Right kidney (tissue), 9 donors: ENCODE data around the gene ST3GAL3.
A peak's percentile ranks its signal among the peaks of the same experiment; 100 is the strongest.

Source experiments
- DNase-seq: peaks from one replicate; pipeline ENCODE4 v3.0.0-alpha.2; 2016
- long read RNA-seq, 8 donors: transcript quantifications; one replicate each; lab custom pipeline, GENCODE V29; 2026

Gene ST3GAL3, protein sequence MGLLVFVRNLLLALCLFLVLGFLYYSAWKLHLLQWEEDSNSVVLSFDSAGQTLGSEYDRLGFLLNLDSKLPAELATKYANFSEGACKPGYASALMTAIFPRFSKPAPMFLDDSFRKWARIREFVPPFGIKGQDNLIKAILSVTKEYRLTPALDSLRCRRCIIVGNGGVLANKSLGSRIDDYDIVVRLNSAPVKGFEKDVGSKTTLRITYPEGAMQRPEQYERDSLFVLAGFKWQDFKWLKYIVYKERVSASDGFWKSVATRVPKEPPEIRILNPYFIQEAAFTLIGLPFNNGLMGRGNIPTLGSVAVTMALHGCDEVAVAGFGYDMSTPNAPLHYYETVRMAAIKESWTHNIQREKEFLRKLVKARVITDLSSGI
- long read RNA-seq, donor 1, partial matches to known transcripts = 0 of 3 reads
- long read RNA-seq, donor 1, other reads (novel, unspliced or antisense) = 0 of 3 reads
- long read RNA-seq, donor 2, transcript ST3GAL3-205 (12 exons, 2,299 nt) = major isoform, 5 of 8 reads
- long read RNA-seq, donor 2, partial matches to known transcripts = 0 of 8 reads
- long read RNA-seq, donor 2, other reads (novel, unspliced or antisense) = 0 of 8 reads
- long read RNA-seq, donor 3, partial matches to known transcripts = 0 of 3 reads
- long read RNA-seq, donor 3, other reads (novel, unspliced or antisense) = 0 of 3 reads
- long read RNA-seq, donor 4, transcript ST3GAL3-205 (12 exons, 2,299 nt) = major isoform, 5 of 7 reads
- long read RNA-seq, donor 4, partial matches to known transcripts = 0 of 7 reads
- long read RNA-seq, donor 4, other reads (novel, unspliced or antisense) = 0 of 7 reads
- long read RNA-seq, donor 5, partial matches to known transcripts = 0 of 5 reads
- long read RNA-seq, donor 5, other reads (novel, unspliced or antisense) = 0 of 5 reads
- long read RNA-seq, donor 6, partial matches to known transcripts = 7 of 14 reads
- long read RNA-seq, donor 6, other reads (novel, unspliced or antisense) = 0 of 14 reads
- long read RNA-seq, donor 7, transcript ST3GAL3-205 (12 exons, 2,299 nt) = major isoform, 8 of 11 reads
- long read RNA-seq, donor 7, partial matches to known transcripts = 0 of 11 reads
- long read RNA-seq, donor 7, other reads (novel, unspliced or antisense) = 0 of 11 reads
- long read RNA-seq, donor 8, transcript ST3GAL3-205 (12 exons, 2,299 nt) = major isoform, 7 of 9 reads
- long read RNA-seq, donor 8, partial matches to known transcripts = 0 of 9 reads
- long read RNA-seq, donor 8, other reads (novel, unspliced or antisense) = 0 of 9 reads

DNA sequence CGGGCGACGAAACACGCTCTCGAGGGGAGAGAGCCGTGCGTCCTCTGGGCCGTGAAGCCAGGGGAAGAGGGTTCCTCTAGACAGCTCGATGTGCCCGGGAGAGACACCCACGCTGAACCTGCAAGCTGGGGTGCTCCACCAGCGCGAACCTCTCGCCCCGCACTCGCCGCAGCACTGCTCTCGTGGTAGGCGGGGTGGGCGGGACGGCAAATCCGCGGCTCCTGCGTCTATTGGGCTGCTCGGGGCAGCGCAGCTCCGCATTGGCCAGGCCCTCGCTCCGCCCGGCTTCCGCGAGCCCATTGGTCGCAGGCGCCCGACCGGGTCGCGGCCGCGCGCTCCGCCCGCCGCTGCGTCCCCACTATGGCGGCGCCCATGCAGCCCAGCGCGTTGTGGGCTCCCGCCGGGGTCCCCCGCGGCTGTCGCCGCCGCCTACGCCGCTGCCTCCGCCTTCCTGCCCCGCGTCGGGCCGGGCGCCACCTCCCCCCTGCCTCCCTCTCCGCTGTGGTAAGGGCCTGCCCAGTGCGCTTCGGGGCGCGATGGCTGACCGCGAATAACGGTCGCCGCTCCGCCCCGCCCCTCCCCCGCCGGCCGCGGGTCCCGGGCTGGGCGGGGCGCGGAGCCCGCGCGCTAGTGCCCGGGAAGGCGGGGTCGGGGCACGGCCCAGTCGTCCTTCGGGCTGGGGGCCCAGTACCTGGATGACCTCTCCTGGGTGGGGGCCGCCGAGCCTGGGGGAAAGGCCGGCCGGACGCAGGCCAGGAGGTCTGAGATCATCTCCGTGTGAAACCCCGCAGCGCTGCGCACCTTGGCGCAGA is at the start of gene ST3GAL3:
Gene ST3GAL3, plus strand, starts transcription at position 347 of the 812 bp plus-strand sequence. CDS start 28,727 bp downstream, outside the sequence.
- peak; percentile 90 for DNase-seq

DNA sequence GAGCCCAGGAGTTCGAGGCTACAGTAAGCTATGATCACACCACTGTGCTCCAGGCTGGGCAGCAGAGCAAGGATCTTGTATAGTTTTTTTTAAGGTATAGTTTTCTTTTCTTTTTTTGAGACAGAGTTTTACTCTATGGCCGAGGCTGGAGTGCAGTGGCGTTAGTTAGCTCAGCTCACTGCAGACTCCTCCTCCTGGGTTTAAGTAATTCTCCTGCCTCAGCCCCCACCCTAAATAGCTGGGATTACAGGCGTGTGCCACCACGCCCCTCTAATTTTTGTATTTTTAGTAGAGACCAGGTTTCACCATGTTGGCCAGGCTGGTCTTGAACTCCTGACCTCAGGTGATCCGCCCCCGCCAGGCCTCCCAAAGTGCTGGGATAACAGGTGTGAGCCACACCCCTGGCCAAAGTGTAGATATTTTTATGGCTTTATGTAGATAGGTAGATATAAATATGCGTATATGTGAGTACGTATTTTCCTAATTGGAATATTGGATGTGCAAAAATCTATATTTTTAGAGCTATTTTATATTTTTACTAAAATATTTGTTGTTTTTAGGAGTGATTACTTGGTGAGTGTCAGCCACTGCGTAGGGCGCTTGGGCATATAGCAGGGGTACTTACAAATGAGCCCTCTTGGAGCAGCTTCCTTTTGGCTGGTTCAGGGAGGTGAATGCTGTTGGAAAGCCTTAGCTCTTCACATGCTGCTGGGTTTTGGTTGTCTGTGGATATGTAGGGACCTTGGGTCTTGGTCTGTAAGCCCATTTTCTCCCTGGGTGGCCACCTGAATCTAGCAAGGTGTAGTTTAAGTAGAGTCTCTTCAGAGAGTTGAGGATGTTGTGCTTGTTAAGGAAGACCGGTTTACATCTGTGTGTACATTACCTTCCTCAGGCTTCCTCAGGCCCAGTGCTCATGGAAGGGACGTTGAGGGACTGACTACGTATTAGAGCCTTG is 47.8 kb upstream of the ST3GAL3 start:
- no peak for DNase-seq

DNA sequence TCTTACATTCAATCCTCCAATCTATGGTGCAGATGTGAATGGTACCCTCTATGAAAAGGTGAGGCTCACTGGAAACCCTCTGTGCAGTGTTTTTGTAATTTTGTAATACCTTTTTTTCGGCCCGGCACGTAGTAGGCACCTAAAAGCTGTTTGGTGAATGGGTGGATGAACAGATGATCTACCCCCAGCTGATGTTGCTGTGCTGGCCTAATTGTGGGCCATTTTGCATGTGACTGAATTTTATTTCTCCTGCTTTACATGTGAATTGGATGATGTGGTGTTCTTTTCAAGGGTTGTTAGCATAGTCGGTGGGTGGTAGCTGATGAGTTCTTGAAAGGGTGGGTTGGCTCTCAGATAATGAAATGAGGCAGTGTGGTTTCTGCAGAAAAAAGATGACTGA is 47.0 kb upstream of the ST3GAL3 start:
- DNase-seq = no peak

DNA sequence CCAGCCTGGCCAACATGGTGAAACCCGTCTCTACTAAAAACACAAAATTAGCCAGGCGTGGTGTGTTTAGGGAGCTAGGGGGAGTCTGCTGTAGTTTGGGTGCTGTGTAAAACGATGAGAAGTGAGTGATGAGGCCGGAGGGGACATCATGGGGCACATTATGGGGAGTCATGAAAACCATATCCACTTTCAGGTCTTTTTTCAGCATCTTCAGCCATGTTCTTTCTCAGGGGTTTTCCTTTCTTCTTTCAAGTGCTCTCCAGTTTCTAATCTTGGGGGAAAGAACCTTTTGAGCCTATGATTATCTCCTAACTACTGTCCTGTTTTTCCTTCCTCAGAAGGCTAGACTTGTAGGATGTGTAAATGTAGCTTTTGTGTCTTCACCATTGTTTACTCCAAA is 43.0 kb upstream of the ST3GAL3 start:
- no peak for DNase-seq

DNA sequence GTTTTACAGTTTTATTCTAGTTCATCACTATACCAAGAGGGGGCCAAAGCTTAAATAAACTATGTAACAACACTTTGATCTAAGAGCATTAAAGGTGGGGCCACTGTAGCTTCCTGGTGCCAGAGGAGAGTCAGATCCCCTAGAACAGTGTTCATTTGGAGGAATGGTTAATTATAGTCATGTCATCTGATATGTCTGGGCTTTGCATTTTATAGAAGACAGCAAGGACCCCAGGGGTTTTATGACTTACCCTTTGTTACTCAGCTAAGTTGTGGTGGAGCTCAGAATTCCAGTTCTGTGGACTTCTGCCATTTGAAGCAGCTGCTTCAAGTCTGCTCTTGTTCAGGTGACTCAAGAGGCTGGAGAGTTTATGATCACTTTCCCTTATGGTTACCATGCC is 40.7 kb upstream of the ST3GAL3 start:
- no peak for DNase-seq

DNA sequence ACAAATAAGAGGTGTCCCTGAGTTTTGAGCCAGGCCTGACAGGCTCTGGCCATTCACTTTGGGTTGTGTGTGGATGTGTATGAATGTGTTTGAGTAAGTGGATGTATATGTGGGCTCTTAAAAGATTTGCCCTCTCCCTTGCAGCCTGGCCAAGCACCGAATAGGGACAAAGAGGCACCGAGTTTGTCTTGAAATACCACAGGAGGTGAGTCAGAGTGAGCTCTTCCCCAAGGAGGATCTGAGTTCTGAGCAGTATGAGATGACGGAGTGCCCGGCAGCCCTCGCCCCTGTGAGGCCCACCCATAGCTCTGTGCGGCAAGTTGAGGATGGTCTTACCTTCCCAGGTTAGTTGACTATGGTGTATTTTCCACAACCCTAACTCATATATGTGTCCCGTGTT is 38.4 kb upstream of the ST3GAL3 start:
- no peak for DNase-seq

DNA sequence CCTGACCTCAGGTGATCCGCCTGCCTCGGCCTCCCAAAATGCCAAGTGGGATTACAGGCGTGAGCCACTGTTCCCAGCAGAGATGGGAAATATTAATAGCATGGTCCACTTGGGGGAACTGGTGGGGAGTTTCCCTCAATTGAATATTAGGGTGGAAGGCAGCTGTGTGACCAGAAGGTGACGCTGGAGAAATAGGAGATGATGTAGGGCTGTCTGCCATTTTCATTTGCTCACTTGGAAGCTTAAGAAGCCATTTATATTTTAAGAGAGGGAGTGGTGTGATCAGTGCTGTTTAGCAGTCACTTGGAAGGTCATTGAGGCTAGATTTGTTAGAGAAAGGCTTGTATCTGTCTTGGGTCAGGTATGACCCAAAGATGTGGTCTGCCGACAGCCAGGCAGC is 37.5 kb upstream of the ST3GAL3 start:
- DNase-seq = no peak

DNA sequence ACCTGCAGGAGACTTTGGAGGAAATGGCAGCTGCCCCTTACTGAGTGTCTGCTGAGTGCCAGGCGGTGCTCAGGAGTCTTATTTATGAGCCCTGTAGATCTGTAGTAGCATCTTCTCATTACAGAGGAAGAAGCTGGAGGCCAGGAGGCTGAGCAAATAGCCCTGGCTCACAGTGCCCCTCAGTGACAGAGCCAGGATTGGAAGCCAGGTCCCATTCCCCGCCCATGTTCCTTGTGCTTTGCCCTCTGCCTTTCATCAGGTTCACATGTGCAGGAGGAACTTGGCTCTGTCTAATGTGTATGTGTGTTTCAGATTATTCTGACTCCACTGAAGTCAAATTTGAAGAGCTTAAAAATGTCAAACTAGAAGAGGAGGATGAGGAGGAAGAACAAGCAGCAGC is 36.1 kb upstream of the ST3GAL3 start:
- DNase-seq = no peak

DNA sequence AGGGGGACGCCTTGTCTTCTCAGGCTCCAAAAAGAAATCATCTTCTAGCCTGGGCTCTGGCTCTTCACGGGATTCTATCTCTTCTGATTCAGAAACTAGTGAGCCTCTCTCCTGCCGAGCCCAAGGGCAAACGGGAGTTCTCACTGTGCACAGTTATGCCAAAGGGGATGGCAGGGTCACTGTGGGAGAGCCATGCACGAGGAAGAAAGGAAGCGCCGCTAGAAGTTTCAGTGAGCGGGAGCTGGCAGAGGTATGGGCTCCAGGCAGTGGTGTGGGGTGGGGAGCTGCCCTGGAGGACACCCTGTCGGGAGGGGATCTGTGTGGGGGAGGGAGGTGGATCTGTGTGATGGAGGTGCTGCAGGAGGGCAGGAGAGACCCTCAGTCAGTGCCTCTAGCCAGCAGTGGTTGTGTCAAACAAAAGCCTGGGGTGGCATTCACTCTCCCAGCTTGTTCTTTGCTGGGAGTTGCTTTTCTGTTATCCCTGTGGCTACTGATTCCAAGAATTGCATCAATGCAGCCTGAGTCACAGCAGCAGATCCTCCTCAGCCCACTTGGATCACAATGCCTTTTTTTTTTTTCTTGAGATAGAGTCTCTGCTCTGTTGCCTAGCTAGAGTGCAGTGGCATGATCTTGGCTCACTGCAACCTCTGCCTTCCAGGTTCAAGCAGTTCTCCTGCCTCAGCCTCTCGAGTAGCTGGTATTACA is 35.6 kb upstream of the ST3GAL3 start:
- DNase-seq = no peak

DNA sequence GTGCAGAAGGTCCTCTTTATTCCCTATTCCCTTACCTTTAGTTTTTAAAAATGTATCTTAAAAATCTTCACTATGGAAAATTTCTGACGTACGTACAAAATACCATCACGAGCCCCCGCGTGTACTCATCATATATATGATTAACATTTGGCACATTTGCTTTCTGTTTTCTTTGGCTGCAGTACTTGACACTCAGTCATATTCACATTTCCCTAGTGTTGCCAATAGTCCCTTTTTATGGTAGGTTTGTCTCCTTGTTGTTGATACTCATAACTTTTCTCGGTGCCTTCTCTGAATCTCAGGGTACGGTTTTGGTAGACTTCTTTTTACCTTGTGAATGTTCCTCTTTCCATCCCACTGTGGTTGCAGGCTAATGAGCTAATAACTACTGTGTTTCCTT is 34.1 kb upstream of the ST3GAL3 start:
- no peak for DNase-seq

DNA sequence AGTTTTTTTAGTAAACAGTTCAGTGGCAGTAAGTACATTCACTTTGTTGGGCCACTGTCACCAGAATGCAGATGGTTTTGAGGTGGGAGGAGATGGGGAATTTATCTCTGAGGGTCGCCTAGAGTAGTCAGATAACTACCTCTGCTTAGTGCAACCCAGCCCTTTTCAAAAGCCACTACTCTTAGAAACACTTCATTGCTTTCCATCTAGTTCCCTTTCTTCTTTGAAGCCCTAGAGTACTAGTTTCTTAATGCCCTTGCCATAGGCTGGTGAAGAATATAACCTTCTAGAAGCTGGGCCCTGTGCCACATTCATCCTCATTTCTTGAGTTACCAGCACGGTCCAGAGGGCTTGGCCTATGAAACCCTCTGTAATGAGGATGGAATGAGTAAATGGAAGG is 28.4 kb upstream of the ST3GAL3 start:
- no peak for DNase-seq

DNA sequence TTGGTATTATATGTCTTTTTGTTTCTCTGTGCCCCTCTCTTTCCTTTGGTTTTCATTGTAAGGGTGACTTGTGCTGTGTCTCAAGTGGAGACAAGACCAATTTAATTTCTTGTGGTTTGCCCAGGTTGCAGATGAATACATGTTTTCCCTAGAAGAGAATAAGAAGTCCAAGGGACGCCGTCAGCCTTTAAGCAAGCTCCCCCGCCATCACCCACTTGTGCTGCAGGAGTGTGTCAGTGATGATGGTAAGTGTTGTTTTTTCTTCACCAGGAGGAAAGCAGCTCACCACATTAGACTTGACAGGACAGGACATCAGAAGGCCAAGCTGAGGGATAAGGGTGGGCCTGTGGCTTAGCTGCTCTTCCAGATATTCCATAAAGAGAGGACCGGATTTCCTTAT is 23.8 kb upstream of the ST3GAL3 start:
- no peak for DNase-seq

DNA sequence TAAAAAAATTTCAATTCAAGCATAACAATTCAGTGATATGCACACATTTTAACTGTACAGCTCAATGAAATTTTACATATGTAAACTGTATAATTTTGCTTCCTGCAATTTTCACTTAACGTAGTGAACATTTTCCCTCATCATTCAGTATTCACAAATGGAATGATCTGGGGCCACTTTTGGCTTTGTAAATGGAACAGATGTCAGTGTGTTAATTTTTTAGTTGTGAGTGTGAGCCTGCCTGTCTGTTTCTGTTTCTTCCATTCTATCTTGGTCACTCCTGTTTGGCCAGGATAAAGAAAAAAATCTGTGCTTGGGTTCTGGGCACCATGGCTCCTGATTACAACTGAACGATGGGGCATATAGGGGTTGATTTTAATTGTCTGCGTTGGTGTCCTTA is 20.5 kb upstream of the ST3GAL3 start:
- no peak for DNase-seq

DNA sequence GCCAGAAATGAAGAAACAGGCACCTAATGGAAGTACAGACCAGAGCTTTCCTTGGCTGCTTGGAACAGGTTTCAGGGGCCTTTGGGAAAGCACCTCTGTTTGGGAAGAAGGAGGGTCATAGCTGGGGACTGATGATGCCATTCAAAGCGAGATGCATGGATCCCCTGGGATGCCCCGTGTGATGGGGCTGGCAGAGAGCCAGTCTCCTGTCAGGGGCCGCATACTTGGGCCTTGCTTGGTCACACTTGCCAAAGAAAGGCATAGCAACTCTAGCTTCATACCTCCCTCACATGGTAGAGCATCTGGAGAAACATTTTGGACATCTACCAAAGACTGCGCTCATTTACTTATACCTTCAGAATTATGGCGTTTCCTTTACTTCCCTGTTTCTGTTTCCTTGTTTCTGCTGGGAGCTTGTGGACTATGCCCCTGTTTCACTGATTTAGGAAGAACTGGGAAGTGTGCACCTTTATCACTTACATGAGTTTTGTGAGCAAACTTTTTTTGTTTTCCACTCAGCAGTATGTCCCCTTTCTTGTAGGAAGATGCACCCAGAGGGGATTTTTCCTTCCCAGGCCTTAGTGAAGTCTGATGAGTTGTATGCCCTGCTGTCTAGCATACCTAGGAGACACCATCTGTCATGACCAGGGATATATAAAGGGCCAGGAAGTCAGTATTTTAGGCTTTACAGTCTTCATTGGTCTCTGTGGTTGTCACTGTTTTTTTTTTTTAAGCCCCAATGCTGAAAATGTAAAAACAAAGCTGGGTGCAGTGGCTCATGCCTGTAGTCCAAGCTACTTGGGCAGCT is 19.8 kb upstream of the ST3GAL3 start:
- DNase-seq = no peak

DNA sequence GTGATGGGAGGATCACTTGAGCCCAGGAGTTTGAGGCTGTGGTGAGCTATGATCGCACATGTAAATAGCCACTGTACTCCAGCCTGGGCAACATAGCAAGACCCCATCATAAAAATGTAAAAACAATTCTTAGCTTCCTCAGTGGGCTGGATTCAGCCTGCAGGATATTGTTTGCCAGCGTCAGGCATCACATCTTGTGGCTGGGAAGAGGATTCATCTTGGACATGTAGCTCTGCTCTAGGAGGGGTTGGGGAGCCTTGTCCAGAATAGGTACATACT is 19.3 kb upstream of the ST3GAL3 start:
- DNase-seq = no peak

DNA sequence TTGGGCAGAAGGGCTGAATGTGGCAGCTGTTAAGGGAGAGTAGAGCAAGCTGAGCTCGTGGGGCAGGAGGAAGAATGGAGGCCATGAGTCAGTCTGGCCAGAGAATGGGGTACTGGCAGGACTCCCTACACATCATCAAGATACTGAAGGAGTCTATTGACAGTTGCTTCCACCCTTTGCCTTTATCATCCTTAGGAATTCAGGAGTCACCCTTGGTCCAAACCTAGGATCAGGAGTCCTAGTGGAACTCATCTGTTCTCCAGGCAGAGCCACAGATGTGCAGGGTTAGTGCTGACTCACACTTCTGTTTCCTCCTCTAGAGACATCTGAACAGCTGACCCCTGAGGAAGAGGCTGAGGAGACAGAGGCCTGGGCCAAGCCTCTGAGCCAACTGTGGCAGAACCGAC is 18.7 kb upstream of the ST3GAL3 start:
- no peak for DNase-seq

DNA sequence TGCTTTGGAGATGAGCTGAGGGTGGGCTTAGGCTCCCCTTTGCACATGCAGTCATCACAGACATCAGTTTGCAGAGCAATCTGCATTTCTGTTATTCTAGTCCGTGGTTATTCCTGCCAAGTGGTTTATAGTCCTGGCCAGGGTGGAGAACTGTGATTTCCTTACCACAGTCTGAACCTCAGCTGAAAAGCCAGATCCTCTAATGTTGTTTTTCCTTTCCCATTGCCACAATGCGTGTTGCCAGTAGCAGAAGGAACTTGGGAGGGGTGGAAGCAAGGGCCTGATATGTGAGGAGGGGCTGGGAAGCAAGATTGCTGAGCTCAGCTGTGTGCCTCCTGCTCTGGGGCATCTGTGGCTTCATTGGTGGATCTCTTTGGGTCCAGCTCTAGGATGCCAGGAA is 18.0 kb upstream of the ST3GAL3 start:
- no peak for DNase-seq

DNA sequence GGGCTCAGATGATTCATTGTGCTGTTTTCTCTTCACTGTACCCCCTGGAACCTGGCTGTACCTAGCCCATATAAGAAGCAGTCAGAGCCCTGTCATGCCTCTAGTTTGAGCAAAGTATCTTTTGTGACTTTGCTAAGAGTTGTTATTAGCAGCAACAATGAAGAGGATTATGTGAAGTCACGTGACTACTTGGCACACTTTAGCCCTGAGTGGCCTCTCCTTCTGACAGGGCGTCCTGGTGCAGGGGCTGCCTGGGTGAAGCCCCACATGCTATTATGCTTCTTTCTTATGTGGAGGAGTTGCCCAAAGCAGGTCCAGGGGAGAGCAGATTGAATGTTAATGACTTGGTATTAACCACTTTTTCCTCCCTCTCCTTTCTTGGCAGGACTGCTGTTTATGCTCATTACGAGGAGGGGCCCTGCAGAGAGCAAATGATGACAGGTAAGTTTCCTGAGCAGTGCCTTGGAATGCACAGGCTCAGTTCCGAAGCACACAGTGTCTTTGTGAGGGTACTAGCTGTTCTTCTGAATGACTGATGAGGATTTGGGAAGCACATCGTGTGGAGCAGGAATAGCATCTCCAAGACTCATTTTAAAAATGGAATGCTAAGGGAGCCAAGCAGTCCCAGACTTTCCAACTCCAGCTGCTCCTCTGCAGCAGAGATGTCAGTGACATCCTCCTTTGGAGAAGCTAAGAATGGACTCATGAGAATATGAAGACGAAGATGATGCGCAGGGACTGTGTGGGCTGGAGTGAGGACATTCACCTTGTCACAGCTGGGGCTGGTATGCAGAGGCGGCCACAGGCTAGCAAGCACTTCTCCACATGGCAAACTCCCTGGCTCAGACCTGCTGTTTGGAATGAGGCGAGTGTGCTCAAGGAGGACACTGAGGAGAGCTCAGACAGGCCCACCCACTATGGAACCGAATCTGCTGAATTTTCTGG is 15.2 kb upstream of the ST3GAL3 start:
- no peak for DNase-seq
